ENCODE measurements around the gene FHIT. TPM values are rescaled to one million over a fixed set of nuclear protein-coding genes. Genes with fewer than 3 reads are reported as not detected.

Gene FHIT
- total and polyA plus RNA-seq, 10 of the 15 experiments (the other 5 are each of a cell fraction or from before 2014, with no cell fraction given), result 4.2 to 14.9 (median 9.4) TPM

GRCh38 chr3:60027335-60027734 lies 1223.9 kb downstream of the FHIT start:
- Histone ChIP-seq H3K4me2 (ENCODE audit: control insufficient read depth, insufficient read depth) (no peak overlapping the region), H3K27me3 (replicated peaks in 1 of 2; ENCODE audit: control insufficient read depth in 2 of 2, insufficient read depth in 2 of 2, low read length in 1 of 2) (no peaks in the 10 kb centered on the region), H3K79me2 (ENCODE audit: control insufficient read depth, insufficient read depth, low read length) (no peaks in the 10 kb centered on the region), H3K4me1 (ENCODE audit: control insufficient read depth, insufficient read depth, low read length) (no peaks in the 10 kb centered on the region), H3K9ac (ENCODE audit: control insufficient read depth, insufficient read depth, low read length) (no peak overlapping the region), H3K9me3 (replicated peaks; ENCODE audit: control insufficient read depth, insufficient read depth, low read length) (no peaks in the 10 kb centered on the region), H3K4me3 (no peak overlapping the region), H3K27ac (ENCODE audit: control insufficient read depth, insufficient read depth) (no peak overlapping the region), H3K36me3 (ENCODE audit: control insufficient read depth in 2 of 2, insufficient read depth in 2 of 2, low read length in 1 of 2) (no peaks in the 10 kb centered on the region), H4K20me1 (ENCODE audit: control insufficient read depth, insufficient read depth) (no peaks in the 10 kb centered on the region), H2AFZ (ENCODE audit: control insufficient read depth, low read depth, low read length) (no peak overlapping the region)
- ChIA-PET POLR2A (no interaction called here), RAD21 (ENCODE audit: unreplicated experiment) (no interaction called here), CTCF (interaction anchor here (0.9 kb wide), 1 partner anchor 18 kb away, joined by 3 read pairs; no protein-coding TSS in a partner anchor), SMC1A (ENCODE audit: uncharacterized antibody, unreplicated experiment) (interaction anchor here (1.2 to 1.3 kb wide), 2 partner anchors 15 to 153 kb away, joined by 3 to 4 read pairs; no protein-coding TSS in a partner anchor)
- WGBS (ENCODE audit: insufficient coverage, insufficient replicate concordance, low lambda C conversion rate, missing lambda C conversion rate), result 58% methylated on average over 7 of the region's 7 CpGs
- intact Hi-C loops (cut with micrococcal nuclease; ENCODE audit: unreplicated experiment), result no loop called here
- DNase-seq (ENCODE audit: low read depth, low spot score), result no peak
- no peak for ATAC-seq
- no TSS peak for BruUV-seq (replicated peaks)
- in situ Hi-C loops (cut with MboI), result no loop called here
- no peak for FAIRE-seq
- no peak for TF ChIP-seq TBL1XR1 (IDR thresholded peaks at IDR 0.05; ENCODE audit: low read depth, low read length)
- no peak for TF ChIP-seq BCL11A (IDR thresholded peaks at IDR 0.05; ENCODE audit: low read depth, low read length)
- TF ChIP-seq, protein P1, sequence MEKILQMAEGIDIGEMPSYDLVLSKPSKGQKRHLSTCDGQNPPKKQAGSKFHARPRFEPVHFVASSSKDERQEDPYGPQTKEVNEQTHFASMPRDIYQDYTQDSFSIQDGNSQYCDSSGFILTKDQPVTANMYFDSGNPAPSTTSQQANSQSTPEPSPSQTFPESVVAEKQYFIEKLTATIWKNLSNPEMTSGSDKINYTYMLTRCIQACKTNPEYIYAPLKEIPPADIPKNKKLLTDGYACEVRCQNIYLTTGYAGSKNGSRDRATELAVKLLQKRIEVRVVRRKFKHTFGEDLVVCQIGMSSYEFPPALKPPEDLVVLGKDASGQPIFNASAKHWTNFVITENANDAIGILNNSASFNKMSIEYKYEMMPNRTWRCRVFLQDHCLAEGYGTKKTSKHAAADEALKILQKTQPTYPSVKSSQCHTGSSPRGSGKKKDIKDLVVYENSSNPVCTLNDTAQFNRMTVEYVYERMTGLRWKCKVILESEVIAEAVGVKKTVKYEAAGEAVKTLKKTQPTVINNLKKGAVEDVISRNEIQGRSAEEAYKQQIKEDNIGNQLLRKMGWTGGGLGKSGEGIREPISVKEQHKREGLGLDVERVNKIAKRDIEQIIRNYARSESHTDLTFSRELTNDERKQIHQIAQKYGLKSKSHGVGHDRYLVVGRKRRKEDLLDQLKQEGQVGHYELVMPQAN (conservative IDR thresholded peaks at IDR 0.05), result no peak
- no peak for TF ChIP-seq SP1 (IDR thresholded peaks at IDR 0.05; ENCODE audit: low read depth, low read length)
- TF ChIP-seq, protein P2, sequence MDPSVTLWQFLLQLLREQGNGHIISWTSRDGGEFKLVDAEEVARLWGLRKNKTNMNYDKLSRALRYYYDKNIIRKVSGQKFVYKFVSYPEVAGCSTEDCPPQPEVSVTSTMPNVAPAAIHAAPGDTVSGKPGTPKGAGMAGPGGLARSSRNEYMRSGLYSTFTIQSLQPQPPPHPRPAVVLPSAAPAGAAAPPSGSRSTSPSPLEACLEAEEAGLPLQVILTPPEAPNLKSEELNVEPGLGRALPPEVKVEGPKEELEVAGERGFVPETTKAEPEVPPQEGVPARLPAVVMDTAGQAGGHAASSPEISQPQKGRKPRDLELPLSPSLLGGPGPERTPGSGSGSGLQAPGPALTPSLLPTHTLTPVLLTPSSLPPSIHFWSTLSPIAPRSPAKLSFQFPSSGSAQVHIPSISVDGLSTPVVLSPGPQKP (IDR thresholded peaks at IDR 0.05; ENCODE audit: low read depth, low read length), result no peak
- TF ChIP-seq KLF5 (IDR thresholded peaks at IDR 0.05; ENCODE audit: partially characterized antibody), result no peak
- TF ChIP-seq, protein P3, sequence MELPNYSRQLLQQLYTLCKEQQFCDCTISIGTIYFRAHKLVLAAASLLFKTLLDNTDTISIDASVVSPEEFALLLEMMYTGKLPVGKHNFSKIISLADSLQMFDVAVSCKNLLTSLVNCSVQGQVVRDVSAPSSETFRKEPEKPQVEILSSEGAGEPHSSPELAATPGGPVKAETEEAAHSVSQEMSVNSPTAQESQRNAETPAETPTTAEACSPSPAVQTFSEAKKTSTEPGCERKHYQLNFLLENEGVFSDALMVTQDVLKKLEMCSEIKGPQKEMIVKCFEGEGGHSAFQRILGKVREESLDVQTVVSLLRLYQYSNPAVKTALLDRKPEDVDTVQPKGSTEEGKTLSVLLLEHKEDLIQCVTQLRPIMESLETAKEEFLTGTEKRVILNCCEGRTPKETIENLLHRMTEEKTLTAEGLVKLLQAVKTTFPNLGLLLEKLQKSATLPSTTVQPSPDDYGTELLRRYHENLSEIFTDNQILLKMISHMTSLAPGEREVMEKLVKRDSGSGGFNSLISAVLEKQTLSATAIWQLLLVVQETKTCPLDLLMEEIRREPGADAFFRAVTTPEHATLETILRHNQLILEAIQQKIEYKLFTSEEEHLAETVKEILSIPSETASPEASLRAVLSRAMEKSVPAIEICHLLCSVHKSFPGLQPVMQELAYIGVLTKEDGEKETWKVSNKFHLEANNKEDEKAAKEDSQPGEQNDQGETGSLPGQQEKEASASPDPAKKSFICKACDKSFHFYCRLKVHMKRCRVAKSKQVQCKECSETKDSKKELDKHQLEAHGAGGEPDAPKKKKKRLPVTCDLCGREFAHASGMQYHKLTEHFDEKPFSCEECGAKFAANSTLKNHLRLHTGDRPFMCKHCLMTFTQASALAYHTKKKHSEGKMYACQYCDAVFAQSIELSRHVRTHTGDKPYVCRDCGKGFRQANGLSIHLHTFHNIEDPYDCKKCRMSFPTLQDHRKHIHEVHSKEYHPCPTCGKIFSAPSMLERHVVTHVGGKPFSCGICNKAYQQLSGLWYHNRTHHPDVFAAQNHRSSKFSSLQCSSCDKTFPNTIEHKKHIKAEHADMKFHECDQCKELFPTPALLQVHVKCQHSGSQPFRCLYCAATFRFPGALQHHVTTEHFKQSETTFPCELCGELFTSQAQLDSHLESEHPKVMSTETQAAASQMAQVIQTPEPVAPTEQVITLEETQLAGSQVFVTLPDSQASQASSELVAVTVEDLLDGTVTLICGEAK (IDR thresholded peaks at IDR 0.05; ENCODE audit: borderline replicate concordance), result no peak
- TF ChIP-seq NBN (IDR thresholded peaks at IDR 0.05), result no peak
- TF ChIP-seq, protein P4, sequence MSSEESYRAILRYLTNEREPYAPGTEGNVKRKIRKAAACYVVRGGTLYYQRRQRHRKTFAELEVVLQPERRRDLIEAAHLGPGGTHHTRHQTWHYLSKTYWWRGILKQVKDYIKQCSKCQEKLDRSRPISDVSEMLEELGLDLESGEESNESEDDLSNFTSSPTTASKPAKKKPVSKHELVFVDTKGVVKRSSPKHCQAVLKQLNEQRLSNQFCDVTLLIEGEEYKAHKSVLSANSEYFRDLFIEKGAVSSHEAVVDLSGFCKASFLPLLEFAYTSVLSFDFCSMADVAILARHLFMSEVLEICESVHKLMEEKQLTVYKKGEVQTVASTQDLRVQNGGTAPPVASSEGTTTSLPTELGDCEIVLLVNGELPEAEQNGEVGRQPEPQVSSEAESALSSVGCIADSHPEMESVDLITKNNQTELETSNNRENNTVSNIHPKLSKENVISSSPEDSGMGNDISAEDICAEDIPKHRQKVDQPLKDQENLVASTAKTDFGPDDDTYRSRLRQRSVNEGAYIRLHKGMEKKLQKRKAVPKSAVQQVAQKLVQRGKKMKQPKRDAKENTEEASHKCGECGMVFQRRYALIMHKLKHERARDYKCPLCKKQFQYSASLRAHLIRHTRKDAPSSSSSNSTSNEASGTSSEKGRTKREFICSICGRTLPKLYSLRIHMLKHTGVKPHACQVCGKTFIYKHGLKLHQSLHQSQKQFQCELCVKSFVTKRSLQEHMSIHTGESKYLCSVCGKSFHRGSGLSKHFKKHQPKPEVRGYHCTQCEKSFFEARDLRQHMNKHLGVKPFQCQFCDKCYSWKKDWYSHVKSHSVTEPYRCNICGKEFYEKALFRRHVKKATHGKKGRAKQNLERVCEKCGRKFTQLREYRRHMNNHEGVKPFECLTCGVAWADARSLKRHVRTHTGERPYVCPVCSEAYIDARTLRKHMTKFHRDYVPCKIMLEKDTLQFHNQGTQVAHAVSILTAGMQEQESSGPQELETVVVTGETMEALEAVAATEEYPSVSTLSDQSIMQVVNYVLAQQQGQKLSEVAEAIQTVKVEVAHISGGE (CRISPR knock-in tag; IDR thresholded peaks at IDR 0.05), result no peak
- no peak for TF ChIP-seq RBBP5 (conservative IDR thresholded peaks at IDR 0.05)
- no peak for TF ChIP-seq ZNF207 (IDR thresholded peaks at IDR 0.05; ENCODE audit: borderline replicate concordance)
- no peak for TF ChIP-seq TCF12 (IDR thresholded peaks at IDR 0.05; ENCODE audit: low read depth, low read length)
- TF ChIP-seq SREBF2 (IDR thresholded peaks at IDR 0.05; ENCODE audit: low read length), result no peak
- TF ChIP-seq TAF1 (IDR thresholded peaks at IDR 0.05; ENCODE audit: borderline replicate concordance, low read depth, low read length), result no peak
- TF ChIP-seq CBFB (IDR thresholded peaks at IDR 0.05; ENCODE audit: low read depth), result no peak
- no peak for TF ChIP-seq NRF1 (conservative IDR thresholded peaks at IDR 0.05; ENCODE audit: low read depth, low read length)
